SK-N-SH treated with all-trans-retinoic acid at 6 μM for 48 hours (cell line): ENCODE data around the gene TPR.

ENCODE experiments used
- ATAC-seq: fragments of 200-7000 bp; cut with Tn5 transposase; 3 replicates; pipeline ENCODE4 v1.9.1; 2020; ENCODE audit warnings: mild to moderate bottlenecking, moderate library complexity
- BACH2 ChIP-seq: fragments of 250-450 bp; sonication (Bioruptor Pico); IDR thresholded peaks from 2 replicates; pipeline ENCODE4 v1.9.0; 2021; ENCODE audit warnings: mild to moderate bottlenecking, borderline replicate concordance
- CSDC2 ChIP-seq: fragments of 250-450 bp; sonication (Bioruptor Pico); IDR thresholded peaks from 2 replicates; pipeline ENCODE4 v1.5.0; 2020; ENCODE audit warnings: mild to moderate bottlenecking, moderate library complexity
- ESRRG ChIP-seq: fragments of 250-450 bp; sonication (Bioruptor Pico); IDR thresholded peaks from 2 replicates; pipeline ENCODE4 v1.6.1; 2021; ENCODE audit warnings: mild to moderate bottlenecking
- GLIS3 ChIP-seq: fragments of 250-450 bp; sonication (Bioruptor Pico); IDR thresholded peaks from 2 replicates; pipeline ENCODE4 v1.5.0; 2020; ENCODE audit warnings: mild to moderate bottlenecking, moderate library complexity
- PPARA ChIP-seq: fragments of 250-450 bp; sonication (Bioruptor Pico); IDR thresholded peaks from 2 replicates; pipeline ENCODE4 v1.5.0; 2020; ENCODE audit warnings: mild to moderate bottlenecking, borderline replicate concordance
- RARB ChIP-seq: fragments of 250-450 bp; sonication (Bioruptor Pico); IDR thresholded peaks from 2 replicates; pipeline ENCODE4 v1.8.0; 2021; ENCODE audit warnings: mild to moderate bottlenecking, moderate library complexity
- SNAI2 ChIP-seq: fragments of 250-450 bp; sonication (Bioruptor Pico); IDR thresholded peaks from 2 replicates; pipeline ENCODE4 v1.5.0; 2020; ENCODE audit warnings: mild to moderate bottlenecking, moderate library complexity
- TCF4 ChIP-seq: fragments of 250-450 bp; sonication (Bioruptor Pico); IDR thresholded peaks from 2 replicates; pipeline ENCODE4 v1.8.0; 2021; ENCODE audit warnings: mild to moderate bottlenecking, moderate library complexity, borderline replicate concordance
- TOX ChIP-seq: fragments of 250-450 bp; sonication (Bioruptor Pico); IDR thresholded peaks from 2 replicates; pipeline ENCODE4 v1.8.0; 2021; ENCODE audit warnings: mild to moderate bottlenecking, moderate library complexity, borderline replicate concordance
- ZC3H10 ChIP-seq: fragments of 250-450 bp; sonication (Bioruptor Pico); IDR thresholded peaks from 2 replicates; pipeline ENCODE4 v1.5.1; 2021; ENCODE audit warnings: mild to moderate bottlenecking, moderate library complexity
- ZFP3 ChIP-seq: fragments of 250-450 bp; sonication (Bioruptor Pico); IDR thresholded peaks from 2 replicates; pipeline ENCODE4 v1.5.0; 2020; ENCODE audit warnings: mild to moderate bottlenecking, moderate library complexity
- ZFP30 ChIP-seq: fragments of 450-650 bp; formaldehyde crosslinking; IDR thresholded peaks from 2 replicates; pipeline ENCODE4 v1.5.0; 2022; ENCODE audit warnings: mild to moderate bottlenecking, moderate library complexity
- ZNF70 ChIP-seq: fragments of 450-650 bp; formaldehyde crosslinking; IDR thresholded peaks from 2 replicates; pipeline ENCODE4 v1.5.0; 2020; ENCODE audit warnings: mild to moderate bottlenecking, moderate library complexity
- ZNF8 ChIP-seq: fragments of 450-650 bp; formaldehyde crosslinking; IDR thresholded peaks from 2 replicates; pipeline ENCODE4 v1.5.0; 2020; ENCODE audit warnings: mild to moderate bottlenecking, moderate library complexity
- TF ChIP-seq, protein P1 (sequence below): fragments of 250-450 bp; sonication (Bioruptor Pico); IDR thresholded peaks from 2 replicates; pipeline ENCODE4 v1.8.0; 2021; ENCODE audit warnings: low read depth, mild to moderate bottlenecking, moderate library complexity, borderline replicate concordance
- TF ChIP-seq, protein P2 (sequence below): fragments of 250-450 bp; sonication (Bioruptor Pico); IDR thresholded peaks from 2 replicates; pipeline ENCODE4 v1.8.0; 2020; ENCODE audit warnings: mild to moderate bottlenecking, moderate library complexity, borderline replicate concordance
- TF ChIP-seq, protein P3 (sequence below): fragments of 250-450 bp; sonication (Bioruptor Pico); IDR thresholded peaks from 2 replicates; pipeline ENCODE4 v1.5.1; 2020; ENCODE audit warnings: low read depth, mild to moderate bottlenecking, moderate library complexity

TPR gene

DNA sequence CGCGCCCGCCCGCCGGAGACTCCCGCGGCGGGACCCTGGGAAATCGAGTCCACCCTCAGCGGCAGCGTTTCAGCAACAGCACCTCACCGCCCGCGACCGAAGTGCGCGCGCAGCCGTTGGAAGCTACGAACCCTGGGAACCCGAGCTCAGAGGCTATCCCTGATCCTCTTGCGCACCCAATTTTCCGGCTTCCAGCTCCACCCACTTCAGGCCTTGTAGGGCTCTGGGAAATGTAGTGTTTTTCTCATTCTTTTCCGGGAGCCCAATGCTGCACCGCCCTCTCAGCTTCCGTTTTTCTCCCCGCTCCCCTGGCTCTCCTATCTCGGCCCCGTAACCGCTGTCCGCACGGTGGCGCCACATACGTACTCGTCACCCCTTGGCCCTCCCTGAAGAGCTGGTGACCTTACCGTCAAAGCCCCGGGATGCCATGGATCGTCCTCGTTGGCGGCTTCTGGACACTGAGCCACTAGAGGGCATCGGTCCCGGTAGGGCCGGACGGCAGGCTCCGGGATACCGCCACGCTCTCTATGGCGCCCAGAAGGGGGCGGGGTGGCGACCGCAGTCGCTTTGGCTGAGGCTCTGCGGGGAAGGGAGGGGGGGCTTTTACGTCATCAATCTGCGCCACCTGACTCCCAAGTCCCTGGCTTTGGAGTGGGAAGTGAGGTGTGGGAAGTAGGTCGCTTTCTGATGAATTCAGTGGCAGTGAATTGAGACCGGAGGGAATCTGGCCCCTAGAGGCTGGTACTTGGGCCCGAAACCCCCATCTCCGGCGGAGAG is at the start of gene TPR, which contains the start of gene ODR4:
Gene TPR, minus strand, starts transcription at position 102 of the 777 bp plus-strand sequence. CDS start 225 bp downstream, outside the sequence.
Gene ODR4, plus strand, starts transcription at position 687 of the 777 bp plus-strand sequence. CDS start 3,948 bp downstream, outside the sequence.
- TF ChIP-seq, protein P1, sequence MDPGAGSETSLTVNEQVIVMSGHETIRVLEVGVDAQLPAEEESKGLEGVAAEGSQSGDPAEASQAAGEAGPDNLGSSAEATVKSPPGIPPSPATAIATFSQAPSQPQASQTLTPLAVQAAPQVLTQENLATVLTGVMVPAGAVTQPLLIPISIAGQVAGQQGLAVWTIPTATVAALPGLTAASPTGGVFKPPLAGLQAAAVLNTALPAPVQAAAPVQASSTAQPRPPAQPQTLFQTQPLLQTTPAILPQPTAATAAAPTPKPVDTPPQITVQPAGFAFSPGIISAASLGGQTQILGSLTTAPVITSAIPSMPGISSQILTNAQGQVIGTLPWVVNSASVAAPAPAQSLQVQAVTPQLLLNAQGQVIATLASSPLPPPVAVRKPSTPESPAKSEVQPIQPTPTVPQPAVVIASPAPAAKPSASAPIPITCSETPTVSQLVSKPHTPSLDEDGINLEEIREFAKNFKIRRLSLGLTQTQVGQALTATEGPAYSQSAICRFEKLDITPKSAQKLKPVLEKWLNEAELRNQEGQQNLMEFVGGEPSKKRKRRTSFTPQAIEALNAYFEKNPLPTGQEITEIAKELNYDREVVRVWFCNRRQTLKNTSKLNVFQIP (CRISPR knock-in tag) = peak; percentile 87; the same call in 1 of the 2 replicates
- TF ChIP-seq GLIS3 (CRISPR knock-in tag) = no peak
- peak; percentile 96 for ATAC-seq

DNA sequence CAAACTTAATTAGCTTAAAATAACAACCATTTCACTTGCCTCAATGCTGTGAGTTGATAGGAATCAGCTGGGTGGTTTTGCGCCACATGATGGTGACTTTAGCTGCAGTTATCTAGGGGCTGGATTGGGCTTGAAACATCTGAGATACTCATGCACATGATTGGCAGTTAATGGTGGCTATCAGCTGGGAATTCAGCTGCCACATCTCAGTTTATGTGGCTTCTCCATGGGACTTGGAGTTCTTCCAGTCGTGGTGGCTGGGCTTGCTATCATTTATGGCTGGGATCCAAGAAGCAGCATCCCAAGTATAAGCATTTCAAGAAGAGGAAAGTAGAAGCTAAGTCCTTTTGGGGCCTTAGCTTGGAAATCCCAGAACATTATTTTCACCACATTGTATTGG is 49.5 kb upstream of the TPR start:
- no peak for TF ChIP-seq ZFP30 (CRISPR knock-in tag)
- TF ChIP-seq ESRRG (CRISPR knock-in tag) = no peak
- TF ChIP-seq BACH2 (CRISPR knock-in tag) = no peak
- TF ChIP-seq ZNF8 (CRISPR knock-in tag) = no peak
- no peak for TF ChIP-seq TCF4 (CRISPR knock-in tag)
- TF ChIP-seq, protein P1 (CRISPR knock-in tag) = no peak
- TF ChIP-seq PPARA (CRISPR knock-in tag) = no peak
- TF ChIP-seq ZNF70 (CRISPR knock-in tag) = no peak
- TF ChIP-seq, protein P2, sequence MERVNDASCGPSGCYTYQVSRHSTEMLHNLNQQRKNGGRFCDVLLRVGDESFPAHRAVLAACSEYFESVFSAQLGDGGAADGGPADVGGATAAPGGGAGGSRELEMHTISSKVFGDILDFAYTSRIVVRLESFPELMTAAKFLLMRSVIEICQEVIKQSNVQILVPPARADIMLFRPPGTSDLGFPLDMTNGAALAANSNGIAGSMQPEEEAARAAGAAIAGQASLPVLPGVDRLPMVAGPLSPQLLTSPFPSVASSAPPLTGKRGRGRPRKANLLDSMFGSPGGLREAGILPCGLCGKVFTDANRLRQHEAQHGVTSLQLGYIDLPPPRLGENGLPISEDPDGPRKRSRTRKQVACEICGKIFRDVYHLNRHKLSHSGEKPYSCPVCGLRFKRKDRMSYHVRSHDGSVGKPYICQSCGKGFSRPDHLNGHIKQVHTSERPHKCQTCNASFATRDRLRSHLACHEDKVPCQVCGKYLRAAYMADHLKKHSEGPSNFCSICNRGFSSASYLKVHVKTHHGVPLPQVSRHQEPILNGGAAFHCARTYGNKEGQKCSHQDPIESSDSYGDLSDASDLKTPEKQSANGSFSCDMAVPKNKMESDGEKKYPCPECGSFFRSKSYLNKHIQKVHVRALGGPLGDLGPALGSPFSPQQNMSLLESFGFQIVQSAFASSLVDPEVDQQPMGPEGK = no peak
- TF ChIP-seq, all 23 proteins: peak for 0
- ATAC-seq = no peak

DNA sequence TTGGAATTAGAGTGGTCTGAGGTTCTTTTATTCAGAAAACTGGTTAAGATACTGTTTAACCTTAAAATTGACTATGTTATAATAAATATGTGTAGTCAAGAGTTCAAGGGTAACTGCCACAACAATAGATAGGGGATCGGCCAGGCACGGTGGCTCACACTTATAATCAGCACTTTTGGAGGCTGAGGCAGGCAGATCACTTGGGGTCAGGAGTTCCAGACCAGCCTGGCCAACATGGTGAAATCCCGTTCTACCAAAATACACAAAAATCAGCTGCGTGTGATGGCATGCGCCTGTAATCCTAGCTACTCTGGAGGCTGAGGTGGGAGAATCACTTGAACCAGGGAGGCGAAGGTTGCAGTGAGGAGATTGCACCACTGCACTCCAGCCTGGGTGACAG is 46.4 kb upstream of the TPR start:
- no peak for ATAC-seq

DNA sequence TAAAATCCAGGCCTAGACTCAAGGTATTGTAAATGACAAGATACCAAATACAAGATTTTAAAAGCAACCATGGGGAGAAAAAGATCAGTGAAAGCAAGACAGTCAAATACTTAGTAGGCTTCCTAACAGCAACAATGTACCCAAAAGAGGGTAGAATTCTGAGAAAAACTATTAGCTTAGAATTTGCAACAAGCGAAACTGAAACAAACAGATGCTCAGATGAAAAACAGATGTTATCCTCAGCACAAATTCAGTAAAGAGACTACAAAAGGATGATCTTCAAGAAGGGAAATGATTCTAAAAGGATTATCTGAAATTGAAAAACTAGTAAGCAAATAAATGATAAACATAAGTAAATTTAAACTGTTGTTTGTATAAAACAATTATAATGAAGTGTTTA is 45.9 kb upstream of the TPR start:
- ATAC-seq = peak; percentile 49; the same call in 1 of the 3 replicates
- TF ChIP-seq ZFP30 (CRISPR knock-in tag) (peak; percentile 57; the same call in 1 of the 2 replicates), RARB (no peak)

More for the DNA sequence above, 46.4 kb upstream of the TPR start:
- TF ChIP-seq BACH2 (CRISPR knock-in tag) = no peak
- no peak for TF ChIP-seq SNAI2

DNA sequence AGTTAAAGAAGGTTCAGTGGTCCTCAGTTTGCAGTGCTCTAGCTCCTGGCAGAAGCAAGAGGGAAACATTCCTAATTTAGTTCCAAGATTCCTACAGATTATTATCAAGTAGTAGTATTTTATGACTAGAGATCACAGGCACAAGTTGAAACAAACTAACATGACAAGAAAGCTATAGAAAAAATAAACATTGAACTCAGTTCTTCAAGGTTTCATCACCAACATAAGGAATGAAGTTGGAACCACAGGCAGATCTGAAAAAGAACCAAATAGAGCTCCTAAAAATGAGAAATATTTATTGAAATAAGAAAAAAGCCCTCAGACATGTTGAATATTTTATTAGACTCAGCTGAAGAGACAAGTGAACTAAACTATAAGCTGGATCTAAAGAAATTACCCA is 45.3 kb upstream of the TPR start:
- TF ChIP-seq, protein P1 (CRISPR knock-in tag) = no peak
- TF ChIP-seq PPARA (CRISPR knock-in tag) = no peak
- no peak for TF ChIP-seq ZC3H10 (CRISPR knock-in tag)
- no peak for TF ChIP-seq SNAI2
- no peak for TF ChIP-seq ZFP3 (CRISPR knock-in tag)
- no peak for TF ChIP-seq CSDC2 (CRISPR knock-in tag)
- no peak for TF ChIP-seq TOX
- TF ChIP-seq TCF4 (CRISPR knock-in tag) = no peak
- TF ChIP-seq ZFP30 (CRISPR knock-in tag) = no peak
- TF ChIP-seq, protein P3, sequence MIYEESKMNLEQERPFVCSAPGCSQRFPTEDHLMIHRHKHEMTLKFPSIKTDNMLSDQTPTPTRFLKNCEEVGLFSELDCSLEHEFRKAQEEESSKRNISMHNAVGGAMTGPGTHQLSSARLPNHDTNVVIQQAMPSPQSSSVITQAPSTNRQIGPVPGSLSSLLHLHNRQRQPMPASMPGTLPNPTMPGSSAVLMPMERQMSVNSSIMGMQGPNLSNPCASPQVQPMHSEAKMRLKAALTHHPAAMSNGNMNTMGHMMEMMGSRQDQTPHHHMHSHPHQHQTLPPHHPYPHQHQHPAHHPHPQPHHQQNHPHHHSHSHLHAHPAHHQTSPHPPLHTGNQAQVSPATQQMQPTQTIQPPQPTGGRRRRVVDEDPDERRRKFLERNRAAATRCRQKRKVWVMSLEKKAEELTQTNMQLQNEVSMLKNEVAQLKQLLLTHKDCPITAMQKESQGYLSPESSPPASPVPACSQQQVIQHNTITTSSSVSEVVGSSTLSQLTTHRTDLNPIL = no peak
- TF ChIP-seq, protein P2 = no peak
- ATAC-seq = no peak
